PC-3 (cell line): ENCODE results near the gene RPRM.

Experiments used
- CTCF ChIP-seq: fragments of 300-600 bp; sonication (generic); conservative IDR thresholded peaks from 2 replicates; pipeline ENCODE4 v1.5.1; 2017; ENCODE audit warnings: antibody characterized with exemption, low read depth, mild to moderate bottlenecking, low read length
- EZH2phosphoT487 ChIP-seq: fragments of 300-600 bp; sonication (generic); IDR thresholded peaks from 2 replicates; pipeline ENCODE4 v1.6.1; 2018; ENCODE audit warnings: mild to moderate bottlenecking, antibody characterized with exemption, low read length, borderline replicate concordance

GRCh38 chr2:153488072-153488471 lies 9.5 kb upstream of the RPRM start:
- TF ChIP-seq CTCF (no peak), EZH2phosphoT487 (no peak)
